ENCODE results near the gene ESYT3.

- no peak for TF ChIP-seq CTCF (IDR thresholded peaks at IDR 0.05; ENCODE audit: low read depth, low read length)
- no peak for TF ChIP-seq MAX (IDR thresholded peaks at IDR 0.05; ENCODE audit: low read depth, low read length)
Observed at GRCh38 chr3:138461246-138461645, 26.8 kb downstream of the ESYT3 start.
